Activated CD8-positive, alpha-beta memory T cell treated with anti-CD3 and anti-CD28 coated beads, Interleukin-2, amount 50 U/mL, for 4 hours (primary cell): ENCODE data around the gene OLIG2.

Source experiments
- DNase-seq: peaks from one replicate; pipeline ENCODE4 v3.0.0-alpha.2; 2020

OLIG2 gene

DNA sequence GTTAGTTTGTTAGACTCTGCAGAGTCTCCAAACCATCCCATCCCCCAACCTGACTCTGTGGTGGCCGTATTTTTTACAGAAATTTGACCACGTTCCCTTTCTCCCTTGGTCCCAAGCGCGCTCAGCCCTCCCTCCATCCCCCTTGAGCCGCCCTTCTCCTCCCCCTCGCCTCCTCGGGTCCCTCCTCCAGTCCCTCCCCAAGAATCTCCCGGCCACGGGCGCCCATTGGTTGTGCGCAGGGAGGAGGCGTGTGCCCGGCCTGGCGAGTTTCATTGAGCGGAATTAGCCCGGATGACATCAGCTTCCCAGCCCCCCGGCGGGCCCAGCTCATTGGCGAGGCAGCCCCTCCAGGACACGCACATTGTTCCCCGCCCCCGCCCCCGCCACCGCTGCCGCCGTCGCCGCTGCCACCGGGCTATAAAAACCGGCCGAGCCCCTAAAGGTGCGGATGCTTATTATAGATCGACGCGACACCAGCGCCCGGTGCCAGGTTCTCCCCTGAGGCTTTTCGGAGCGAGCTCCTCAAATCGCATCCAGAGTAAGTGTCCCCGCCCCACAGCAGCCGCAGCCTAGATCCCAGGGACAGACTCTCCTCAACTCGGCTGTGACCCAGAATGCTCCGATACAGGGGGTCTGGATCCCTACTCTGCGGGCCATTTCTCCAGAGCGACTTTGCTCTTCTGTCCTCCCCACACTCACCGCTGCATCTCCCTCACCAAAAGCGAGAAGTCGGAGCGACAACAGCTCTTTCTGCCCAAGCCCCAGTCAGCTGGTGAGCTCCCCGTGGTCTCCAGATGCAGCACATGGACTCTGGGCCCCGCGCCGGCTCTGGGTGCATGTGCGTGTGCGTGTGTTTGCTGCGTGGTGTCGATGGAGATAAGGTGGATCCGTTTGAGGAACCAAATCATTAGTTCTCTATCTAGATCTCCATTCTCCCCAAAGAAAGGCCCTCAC is at the start of gene OLIG2:
Gene OLIG2, plus strand, starts transcription at position 447 of the 954 bp plus-strand sequence. CDS start 928 bp downstream, outside the sequence.
- no peak for DNase-seq

DNA sequence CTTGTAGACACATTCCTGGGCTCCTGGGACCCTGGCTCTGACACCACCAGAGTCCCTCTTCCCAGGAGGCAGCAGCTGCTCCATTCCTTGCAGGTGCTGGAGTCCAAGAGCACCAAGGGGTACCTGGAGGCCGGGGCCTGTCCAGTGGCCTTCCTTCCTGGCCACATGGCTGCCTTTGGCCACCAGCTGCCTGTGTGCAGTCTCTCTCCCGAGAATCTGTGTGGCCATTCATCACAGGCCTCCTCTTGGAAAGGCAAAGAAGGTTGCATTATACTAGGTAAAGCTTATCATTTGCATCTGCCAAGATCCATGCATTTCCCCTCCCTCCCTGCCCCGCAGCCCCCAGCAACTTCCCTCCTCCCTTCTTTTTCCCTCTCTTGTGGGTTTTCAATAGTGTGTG is 48.9 kb upstream of the OLIG2 start:
- DNase-seq: no peak

- no peak for DNase-seq
Observed at GRCh38 chr21:32977216-32977615, 48.5 kb upstream of the OLIG2 start.

DNA sequence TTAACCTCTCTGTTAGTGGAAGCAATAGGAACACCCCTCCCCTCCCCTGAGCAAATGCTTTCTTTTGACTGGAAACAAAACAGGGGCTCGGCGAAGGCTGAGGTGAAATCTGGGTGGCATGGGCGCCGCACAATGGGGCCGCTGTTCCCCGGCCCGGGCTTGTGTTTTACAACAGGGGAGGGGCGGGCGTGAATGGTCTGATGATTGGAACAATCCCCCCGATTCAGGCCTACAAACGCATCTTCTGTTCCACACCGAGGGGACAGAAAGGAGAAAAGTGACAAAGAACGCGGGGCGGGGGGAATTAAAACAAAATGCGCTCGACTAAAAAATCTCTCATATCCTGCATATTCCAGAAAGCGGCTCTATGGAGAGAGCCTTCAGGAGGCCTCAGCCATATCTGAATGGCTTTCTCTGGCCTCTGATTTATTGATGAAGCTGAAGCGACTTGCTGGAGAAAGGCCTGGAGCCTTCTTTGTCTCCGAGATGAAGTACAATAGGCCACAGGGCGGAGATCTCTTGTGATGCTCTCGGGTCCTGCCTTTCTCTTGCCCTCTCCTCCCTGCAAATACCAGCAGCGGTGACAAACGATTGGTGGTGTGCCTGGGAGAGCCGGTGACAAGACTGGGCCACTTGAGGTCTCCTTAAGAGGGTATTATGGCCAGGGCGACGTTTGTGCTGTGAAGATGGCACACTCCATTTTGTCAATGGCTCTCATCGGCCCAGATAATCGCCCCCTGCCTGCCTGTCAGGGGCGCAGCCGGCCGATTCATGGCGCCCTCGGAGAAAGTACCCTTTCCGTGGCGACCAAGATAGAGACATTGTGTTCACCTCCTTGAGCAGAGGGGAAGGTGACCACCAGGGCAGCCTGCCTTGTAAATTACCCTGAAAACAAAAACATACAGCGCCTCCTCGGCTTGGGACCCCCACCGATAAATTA is 47.1 kb upstream of the OLIG2 start:
- DNase-seq: no peak

DNA sequence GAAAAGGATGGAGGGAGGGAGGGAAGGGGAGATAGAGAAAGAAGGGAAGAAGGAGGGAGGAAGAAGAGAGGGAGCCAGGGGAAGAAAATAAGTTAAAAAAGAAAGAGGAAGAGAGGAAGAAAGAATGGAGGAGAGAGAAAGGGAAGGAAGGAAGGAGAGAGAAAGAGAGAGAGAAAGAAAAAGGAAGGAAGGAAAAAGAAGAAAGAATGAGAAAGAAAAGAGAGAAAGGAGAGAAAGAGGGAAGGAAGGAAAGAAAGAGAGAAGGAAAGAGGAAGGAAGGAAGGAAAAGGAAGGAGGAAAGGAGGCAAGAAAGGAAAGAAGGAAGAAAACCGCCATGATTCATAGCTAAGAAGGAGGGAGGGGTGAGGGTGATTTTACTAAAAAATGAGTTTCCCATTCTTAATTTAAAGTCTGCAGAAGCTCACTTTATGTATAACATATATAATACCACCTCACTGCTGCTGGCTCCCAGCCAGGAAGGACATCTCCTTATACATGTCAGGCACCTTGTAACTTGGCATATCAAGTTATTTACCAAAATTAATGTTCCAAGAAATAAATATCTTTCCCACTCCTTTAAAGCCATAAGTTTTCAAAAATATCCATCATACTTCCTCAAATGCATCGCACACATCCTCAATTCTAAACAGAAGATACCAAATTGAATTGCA is 46.0 kb upstream of the OLIG2 start:
- no peak for DNase-seq

DNA sequence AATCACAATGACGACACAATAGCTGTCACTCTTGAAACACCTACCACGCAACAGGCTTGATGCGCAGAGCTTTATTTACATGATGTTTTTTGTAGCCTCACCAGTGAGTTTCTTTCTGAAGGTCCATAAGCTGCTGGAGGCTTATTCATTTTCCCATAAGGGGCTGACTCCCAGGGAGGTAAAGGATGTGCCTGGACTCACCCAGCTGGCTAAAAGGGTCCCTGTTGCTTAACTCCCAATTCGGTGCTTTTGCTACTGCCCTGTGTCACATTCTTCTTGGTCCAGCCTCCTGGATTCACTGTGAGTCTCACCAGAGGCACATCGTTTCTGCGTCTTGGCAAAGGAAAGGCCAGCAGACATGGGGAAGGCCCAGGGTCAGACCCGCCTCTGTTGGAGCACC is 44.6 kb upstream of the OLIG2 start:
- no peak for DNase-seq

- no peak for DNase-seq
Observed at GRCh38 chr21:32990666-32991065, 35.1 kb upstream of the OLIG2 start.

DNA sequence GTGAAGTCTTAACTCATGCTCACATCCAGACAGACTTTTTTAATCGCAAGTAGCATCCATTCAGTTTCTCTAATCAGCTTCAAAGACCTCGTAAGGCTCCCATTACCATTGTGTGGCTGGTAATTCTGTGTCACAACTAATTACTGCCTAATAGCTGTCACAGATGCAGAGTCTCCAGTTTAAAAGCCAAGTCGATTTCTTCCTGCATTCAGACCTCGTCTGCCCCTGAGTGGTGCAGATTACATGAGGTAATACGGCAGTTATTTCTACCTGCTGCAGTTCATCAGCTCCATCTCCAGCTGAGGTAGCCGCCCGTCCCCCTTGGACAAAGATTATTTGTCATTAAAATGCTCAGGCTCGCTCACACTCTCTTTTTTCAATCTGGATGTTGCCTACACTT is 34.4 kb upstream of the OLIG2 start:
- DNase-seq: no peak

GRCh38 chr21:32993894-32994293 is 31.8 kb upstream of the OLIG2 start:
- DNase-seq: no peak

DNA sequence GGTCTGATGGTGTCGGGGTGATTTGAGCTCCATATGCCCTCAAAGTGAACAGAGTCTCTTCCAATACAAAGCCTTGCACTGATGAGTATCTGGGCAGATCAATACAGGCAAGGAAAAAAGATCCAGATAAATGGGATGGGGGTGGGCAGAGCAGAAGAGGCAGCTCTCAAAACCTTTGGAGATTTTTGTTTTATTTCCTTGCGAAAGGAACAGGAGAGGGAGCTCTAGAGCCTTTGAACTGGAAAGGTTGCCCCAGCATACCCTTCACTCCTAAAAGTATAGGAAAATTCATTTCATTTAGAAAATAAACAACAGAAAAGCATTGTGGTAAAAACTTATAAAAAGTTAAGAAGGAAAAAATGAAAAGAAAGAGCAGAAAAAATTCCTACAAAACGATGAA is 31.4 kb upstream of the OLIG2 start:
- no peak for DNase-seq

GRCh38 chr21:33007747-33008146 is 18.0 kb upstream of the OLIG2 start:
- DNase-seq: no peak

GRCh38 chr21:33008333-33009051 is 17.2 kb upstream of the OLIG2 start:
- no peak for DNase-seq

DNA sequence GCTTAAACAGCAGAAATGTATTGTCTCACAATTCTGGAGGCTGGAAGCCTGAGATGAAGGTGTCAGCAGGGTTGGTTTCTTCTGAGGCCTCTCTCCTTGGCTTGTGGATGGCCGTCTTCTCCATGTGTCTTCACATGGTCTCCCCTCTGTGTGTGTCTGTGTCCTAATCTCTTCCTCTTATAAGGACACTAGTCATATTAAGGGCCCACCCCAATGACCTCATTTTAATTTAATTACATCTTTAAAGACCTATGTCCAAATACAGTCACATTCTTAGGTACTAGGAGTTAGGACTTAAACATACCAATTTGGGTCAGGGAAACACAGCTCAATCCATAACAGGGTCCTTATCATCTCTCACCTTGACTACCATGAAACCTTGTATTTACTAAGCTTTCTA is 14.8 kb upstream of the OLIG2 start:
- DNase-seq: no peak

DNA sequence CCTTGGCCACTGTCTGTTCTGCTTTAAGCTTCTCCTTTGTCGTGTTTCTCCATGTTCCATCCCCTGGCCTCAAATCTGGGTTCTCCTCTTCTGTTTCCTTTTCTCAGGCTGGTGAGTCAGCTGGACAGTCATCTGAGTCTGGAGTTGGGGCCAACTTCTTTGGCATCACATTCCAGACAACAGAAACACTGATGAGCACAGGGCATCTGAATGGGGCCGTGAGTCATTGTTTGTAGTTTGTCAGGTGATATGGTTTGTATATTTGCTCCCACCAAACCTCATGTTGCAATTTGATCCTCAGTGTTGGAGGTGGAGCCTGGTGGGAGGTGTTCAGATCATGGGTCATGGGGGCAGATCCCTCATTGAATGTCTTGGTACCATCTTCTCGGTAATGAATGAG is 14.3 kb upstream of the OLIG2 start:
- DNase-seq: no peak

GRCh38 chr21:33013626-33014025 is 12.1 kb upstream of the OLIG2 start:
- no peak for DNase-seq

- no peak for DNase-seq
Observed at GRCh38 chr21:33014331-33014730, 11.4 kb upstream of the OLIG2 start.

DNA sequence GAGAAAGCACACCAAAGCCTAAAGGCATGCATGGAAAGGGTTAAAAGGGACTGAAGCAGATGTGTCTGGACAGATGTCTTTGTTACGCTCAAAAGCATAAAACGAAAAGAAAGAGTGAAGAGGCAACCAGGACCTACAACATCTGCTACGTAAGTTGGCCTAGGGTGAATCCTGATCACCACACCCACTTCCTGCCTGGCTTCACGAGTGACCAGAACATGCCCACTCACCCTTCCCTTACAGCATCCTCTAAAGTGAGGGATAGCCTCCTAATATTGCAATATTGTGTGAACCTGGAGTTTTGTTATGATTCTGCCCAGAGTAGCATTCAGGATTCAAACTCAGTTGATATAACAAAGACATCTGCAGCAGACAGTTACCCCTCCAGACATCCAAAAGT is 10.6 kb upstream of the OLIG2 start:
- no peak for DNase-seq

DNA sequence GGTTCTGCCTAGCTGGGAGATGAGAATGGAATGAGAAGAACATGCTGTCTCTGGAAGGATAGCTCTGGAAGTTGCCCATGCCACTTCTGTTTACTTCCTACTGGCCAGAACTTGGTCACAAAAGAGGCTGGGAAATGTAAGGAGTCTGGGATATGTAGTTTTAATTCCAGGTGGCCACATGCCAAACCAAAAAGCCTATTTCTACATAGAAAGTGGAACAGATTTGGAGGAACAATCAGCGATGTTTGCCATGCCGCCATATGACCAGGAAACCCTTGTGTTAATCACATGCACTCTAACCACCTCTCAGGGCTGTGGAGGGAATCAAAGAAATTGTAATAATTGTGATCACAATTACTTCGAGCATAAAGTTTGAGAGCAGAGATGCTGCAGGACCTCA is 10.0 kb upstream of the OLIG2 start:
- DNase-seq: no peak

DNA sequence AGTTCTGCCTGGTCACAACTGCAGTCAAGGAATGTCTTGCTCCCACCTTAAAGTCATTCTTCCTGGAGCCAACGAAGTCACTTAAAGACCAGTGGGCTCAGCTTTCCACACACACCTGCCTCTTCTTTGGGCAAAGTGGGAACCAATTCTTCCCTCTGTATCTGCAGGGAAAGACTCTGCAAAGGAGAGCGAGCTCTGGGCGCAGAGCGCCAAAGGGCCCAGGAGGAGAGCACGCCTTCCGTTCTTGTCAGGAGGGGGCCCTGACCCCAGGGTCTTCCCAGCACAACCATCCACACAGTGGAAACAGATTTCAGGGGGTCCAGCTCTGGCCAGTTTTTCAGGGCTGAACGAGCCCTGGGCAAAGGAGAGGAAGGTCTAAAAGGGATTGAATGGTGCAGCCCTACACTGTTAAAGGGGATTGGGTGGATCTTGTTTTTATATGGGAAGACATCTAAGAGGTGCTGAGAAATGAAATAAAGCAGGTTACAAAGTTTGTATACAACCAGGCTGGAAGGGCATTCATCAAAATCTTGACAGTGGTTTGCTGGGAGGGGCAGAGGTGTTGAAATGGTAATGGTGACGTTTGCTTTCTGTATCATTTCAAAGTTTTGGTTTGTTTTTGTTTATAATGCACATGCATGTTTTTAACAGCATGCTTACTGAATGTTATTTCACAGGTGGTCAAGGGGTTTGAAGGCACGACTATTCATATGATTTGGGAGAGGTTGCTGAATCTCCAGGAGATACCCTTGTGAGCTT is 6.8 kb upstream of the OLIG2 start:
- no peak for DNase-seq

GRCh38 chr21:33019516-33019884 is 6.2 kb upstream of the OLIG2 start:
- no peak for DNase-seq

DNA sequence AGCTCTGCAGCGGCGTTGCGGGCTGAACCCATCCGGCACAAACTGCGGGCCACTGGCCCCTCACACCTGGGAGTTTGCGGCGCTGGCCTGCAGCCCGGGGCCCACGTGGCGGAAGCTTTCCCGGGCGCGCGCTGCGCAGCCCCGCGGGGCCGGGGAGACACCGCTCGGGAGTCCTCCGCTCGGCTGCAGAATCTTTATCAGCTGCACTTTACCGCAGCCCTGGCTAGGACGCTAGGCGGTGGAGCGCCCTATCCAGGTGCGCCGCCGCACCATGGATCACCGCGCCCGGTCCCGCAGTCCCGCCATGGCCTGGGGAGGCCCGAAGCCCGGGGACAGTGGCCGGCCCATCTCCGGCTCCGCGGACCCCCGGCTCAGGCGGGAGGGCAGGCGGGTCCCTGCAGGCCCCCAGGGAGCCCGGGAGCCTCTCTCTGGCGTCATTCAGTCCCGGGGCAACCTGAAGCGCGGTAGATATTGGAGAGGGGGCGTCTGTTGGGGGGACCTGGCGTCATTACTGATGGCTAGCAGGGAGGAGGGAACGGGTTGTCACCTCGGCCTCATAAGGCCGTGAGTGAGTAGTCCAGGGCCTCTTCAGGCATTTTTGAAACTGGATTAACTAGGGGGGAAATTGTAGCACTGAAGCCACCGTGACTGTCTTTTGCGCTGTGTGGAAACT is 5.7 kb upstream of the OLIG2 start:
- DNase-seq: no peak
